AG04449 (cell line): Measurements from ENCODE around the gene ARL16.
A peak's percentile ranks its signal among the peaks of the same experiment; 100 is the strongest.
"Not testable (repeated sequence)": the region's sequence is repeated elsewhere in the genome, so short reads cannot be mapped to it uniquely, and the experiment has no call there.

ENCODE experiments used
- CTCF ChIA-PET: fragments of 350-600 bp; formaldehyde crosslinking; extraction: SDS; loops from one replicate; lab custom pipeline; 2021; ENCODE audit warnings: antibody characterized with exemption; lab: Yijun Ruan, JAX
- POLR2A ChIA-PET: fragments of 400-600, 350-600 bp; formaldehyde crosslinking; extraction: SDS; loops from one replicate; lab custom pipeline; 2020; ENCODE audit warnings: antibody characterized with exemption, inconsistent platforms; lab: Yijun Ruan, JAX
- DNase-seq: peaks from one replicate; pipeline ENCODE4 v3.0.0-alpha.2; 2010; ENCODE audit warnings: low read depth, low spot score
- H3K4me3 ChIP-seq: 2 replicates; pipeline ENCODE4 v1.5.1; 2011; ENCODE audit warnings: low read depth, mild to moderate bottlenecking, control low read depth, low read length
- TF ChIP-seq, protein P1 (sequence below): IDR thresholded peaks from one replicate; pipeline ENCODE4 v1.5.1; 2011; ENCODE audit warnings: mild to moderate bottlenecking, moderate library complexity, low read length, control low read depth, inconsistent platforms; ENCODE audit not compliant: insufficient read depth; ENCODE audit errors: missing control alignments

ARL16 gene

DNA sequence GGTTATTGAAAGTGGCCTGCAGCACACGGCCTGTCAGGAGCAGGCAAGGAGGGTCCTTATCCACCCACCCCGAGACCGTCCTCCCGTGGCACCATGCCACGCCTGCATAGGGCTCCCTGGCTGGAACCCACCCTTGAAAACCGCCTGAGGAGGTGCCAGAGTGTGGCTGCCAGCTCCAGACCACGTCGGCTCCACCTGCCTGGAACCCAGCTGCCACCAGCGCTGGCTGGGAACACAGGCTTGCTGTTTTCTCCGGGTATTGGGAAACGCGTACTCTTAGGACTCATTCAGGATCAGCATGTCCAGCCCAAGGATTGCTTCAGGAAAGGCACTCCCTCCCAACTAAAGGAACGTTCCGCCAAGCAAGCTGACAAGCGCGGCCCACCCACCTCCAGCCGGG is 6.7 kb downstream of the ARL16 start:
- no peak overlapping the region for H3K4me3 ChIP-seq
- ChIA-PET POLR2A (no interaction called here), CTCF (interaction anchor here (1.6 to 1.9 kb wide), 2 partner anchors 8 to 12 kb away, joined by 7 to 9 read pairs; no protein-coding TSS in a partner anchor)
- DNase-seq, result no peak
- TF ChIP-seq, protein P1, sequence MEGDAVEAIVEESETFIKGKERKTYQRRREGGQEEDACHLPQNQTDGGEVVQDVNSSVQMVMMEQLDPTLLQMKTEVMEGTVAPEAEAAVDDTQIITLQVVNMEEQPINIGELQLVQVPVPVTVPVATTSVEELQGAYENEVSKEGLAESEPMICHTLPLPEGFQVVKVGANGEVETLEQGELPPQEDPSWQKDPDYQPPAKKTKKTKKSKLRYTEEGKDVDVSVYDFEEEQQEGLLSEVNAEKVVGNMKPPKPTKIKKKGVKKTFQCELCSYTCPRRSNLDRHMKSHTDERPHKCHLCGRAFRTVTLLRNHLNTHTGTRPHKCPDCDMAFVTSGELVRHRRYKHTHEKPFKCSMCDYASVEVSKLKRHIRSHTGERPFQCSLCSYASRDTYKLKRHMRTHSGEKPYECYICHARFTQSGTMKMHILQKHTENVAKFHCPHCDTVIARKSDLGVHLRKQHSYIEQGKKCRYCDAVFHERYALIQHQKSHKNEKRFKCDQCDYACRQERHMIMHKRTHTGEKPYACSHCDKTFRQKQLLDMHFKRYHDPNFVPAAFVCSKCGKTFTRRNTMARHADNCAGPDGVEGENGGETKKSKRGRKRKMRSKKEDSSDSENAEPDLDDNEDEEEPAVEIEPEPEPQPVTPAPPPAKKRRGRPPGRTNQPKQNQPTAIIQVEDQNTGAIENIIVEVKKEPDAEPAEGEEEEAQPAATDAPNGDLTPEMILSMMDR, result no peak

DNA sequence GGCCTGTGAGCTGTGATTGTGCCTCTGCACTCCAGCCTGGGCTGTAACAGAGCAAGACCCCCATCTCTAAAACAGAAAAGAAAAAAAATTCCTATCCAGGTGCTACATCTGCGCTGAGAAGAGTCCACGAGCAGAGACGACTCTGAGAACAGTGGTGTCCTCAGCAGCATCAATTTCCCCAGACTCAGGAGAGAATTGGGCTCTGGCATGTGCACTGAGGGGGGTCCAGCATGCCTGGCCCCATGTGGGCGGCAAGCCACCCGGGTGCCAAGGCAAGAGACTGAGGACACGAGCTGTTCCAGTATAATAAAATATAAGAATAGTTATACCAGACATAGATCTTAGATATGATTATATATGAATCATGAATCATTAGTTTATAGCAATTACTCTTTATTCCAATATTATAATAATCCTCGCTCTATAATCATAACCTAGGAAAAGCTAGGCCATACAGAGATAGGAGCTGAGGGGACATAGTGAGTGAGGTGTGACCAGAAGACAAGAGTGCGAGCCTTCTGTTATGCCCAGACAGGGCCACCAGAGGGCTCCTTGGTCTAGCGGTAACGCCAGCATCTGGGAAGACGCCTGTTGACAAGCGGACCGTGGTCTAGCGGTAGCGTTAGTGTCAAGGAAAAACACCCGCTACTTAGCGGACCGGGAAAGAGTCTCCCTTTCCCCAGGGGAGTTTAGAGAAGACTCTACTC is 7.9 kb downstream of the ARL16 start:
- CTCF ChIA-PET, result interaction anchor here (0.8 to 1.9 kb wide), 9 partner anchors 8 to 179 kb away, joined by 3 to 9 read pairs (median 4); partner anchors contain the start of genes ARL16 and HGS
- not testable (repeated sequence) for DNase-seq, H3K4me3 ChIP-seq
- POLR2A ChIA-PET, result interaction anchor here (0.9 to 1.2 kb wide), 3 partner anchors 9 to 34 kb away, joined by 3 to 4 read pairs (median 4); partner anchors contain the start of genes CCDC137 and OXLD1
- TF ChIP-seq, protein P1, result peak; percentile 40

DNA sequence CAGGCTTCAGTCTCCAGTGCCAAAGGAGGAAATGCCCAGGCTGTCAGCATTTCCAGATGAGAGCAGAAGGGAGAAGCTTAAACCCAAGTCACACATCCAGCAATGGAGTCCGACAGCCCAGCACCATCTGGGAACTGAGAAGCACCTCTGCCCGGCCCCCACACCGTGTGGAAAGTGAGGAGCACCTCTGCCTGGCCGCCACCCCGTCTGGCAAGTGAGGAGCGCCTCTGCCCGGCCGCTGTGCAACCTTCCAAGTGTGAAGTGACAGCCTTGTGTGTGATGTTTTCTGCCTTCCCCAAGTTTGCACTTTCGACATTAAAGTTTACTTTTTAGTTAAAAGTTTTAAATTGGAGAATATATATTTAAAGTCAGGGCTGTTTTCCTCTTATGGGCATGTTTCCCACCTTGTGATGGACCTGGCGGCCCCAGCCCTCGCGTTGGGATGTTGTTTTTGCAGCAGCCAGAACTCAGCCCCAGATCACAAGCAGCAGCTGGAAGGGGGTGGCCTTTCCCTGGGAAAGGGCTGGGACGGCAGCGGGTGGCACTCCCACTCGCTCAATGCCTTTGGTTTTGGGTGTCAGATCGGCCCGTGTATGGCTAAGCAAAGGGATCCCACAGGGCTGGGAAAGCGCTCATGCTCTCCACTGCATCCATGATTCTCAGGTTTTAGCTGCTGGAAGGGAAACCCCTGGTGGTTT is 9.9 kb downstream of the ARL16 start:
- H3K4me3 ChIP-seq, result no peak overlapping the region
- CTCF ChIA-PET, result interaction anchor here (1.0 to 1.3 kb wide), 2 partner anchors 10 to 255 kb away, joined by 3 read pairs; partner anchors contain the start of genes ARL16 and HGS
- DNase-seq, result no peak
- POLR2A ChIA-PET, result interaction anchor here (1.0 kb wide), 1 partner anchor 10 kb away, joined by 3 read pairs; the partner anchor contains the start of genes ARL16 and HGS
- TF ChIP-seq, protein P1, result no peak

DNA sequence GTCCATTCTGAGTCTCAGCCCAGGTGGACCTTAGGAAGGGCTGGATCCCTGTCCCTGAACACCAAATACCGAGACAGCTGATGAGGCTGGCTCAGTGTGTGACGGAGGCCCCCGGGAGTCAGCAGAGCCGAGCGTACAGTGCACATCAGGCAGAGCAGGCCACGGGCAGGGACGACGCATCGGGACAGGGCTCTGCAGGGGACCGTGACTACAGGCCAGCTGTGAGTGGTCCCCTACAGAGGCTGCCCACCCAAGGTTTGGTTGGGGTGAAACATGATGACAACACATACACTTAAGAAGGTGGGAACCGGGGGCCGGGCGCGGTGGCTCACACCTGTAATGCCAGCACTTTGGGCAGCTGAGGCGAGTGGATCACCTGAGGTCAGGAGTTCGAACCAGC is 10.6 kb downstream of the ARL16 start:
- ChIA-PET POLR2A (no interaction called here), CTCF (interaction anchor here (1.0 to 1.2 kb wide), 2 partner anchors 10 to 256 kb away, joined by 3 to 7 read pairs; partner anchors contain the start of genes ARL16 and HGS)
- DNase-seq, result no peak
- no peak overlapping the region for H3K4me3 ChIP-seq
- TF ChIP-seq, protein P1, result no peak

DNA sequence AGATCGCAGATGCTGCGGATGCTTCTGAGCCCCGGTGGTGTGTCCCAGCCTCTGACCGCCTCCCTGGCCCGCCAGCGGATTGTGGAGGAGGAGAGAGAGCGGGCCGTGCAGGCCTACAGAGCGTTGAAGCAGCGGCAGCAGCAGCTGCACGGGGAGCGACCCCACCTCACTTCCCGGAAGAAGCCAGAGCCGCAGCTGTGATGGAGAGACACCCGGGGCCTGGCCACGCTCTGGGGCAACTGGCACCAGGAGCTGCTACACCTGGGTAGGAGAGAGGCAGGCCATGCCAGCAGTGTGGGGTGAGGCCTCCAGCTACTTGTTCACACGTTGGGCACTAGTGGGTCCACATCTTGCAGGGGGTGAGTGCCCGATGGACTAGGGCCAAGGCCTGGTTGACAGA is 11.1 kb downstream of the ARL16 start:
- TF ChIP-seq, protein P1, result no peak
- H3K4me3 ChIP-seq, result no peak overlapping the region
- no peak for DNase-seq
- CTCF ChIA-PET, result interaction anchor here (1.2 kb wide), 1 partner anchor 11 kb away, joined by 7 read pairs; the partner anchor contains the start of genes ARL16 and HGS
- POLR2A ChIA-PET, result no interaction called here

DNA sequence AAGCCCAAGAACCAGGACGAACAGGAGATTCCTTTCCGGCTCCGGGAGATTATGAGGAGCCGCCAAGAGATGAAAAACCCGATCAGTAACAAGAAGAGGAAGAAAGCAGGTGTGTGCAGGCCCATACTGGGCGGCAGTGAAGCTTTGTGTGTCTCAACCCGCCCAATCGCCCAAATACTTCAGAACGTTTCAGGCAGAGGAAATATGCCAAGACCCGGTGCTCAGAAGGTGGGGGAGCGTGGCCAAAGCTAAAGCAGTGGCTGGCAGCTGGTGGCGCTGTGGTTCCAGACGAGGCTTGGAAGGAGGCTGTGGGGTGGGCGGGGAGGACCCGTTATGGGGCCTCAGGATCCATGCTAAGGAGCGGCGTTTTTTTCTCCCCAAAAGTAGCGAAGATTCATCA is 15.8 kb downstream of the ARL16 start:
- TF ChIP-seq, protein P1, result no peak
- peak overlapping the region; percentile 18 for H3K4me3 ChIP-seq
- CTCF ChIA-PET, result interaction anchor here (1.5 kb wide), 1 partner anchor 10 kb away, joined by 5 read pairs; no protein-coding TSS in a partner anchor
- POLR2A ChIA-PET, result interaction anchor here (2.2 kb wide), 1 partner anchor 11 kb away, joined by 7 read pairs; the partner anchor contains the start of gene PDE6G
- DNase-seq, result no peak
